D721Med (cell line): ENCODE results near the gene PIP5KL1.

Experiments used
- DNase-seq: peaks from one replicate; pipeline ENCODE4 v3.0.0; 2011; ENCODE audit warnings: low spot score; ENCODE audit not compliant: insufficient read length
- FAIRE-seq: peaks from 2 replicates; lab custom pipeline; 2011; peaks lifted over from hg19 to GRCh38; lab: Jason Lieb, UNC
- TF ChIP-seq, protein P1 (sequence below): IDR thresholded peaks from 2 replicates; pipeline ENCODE4 v1.5.1; 2012; ENCODE audit warnings: mild to moderate bottlenecking, control low read depth; ENCODE audit not compliant: insufficient read depth; ENCODE audit errors: missing control alignments

The PIP5KL1 gene

DNA sequence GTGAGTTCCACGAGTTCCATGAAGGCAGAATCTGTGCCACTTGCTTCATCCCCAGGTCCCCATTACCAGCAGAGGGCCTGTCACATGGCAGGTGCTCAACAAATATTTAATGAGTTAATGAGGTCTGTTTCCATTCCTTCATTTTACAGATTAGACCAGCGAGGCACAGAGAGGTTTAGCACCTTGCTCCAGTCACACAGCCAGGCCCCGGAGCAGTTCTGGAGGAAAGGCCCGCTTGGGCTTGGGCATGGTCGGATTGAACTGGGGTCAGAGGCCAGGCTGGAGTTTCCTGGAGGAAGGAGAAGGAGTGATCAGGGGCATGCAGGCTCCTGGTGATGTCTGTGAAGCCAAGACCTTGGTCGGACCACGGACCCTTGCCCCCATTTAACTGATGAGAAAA lies 9.8 kb downstream of the PIP5KL1 start:
- TF ChIP-seq, protein P1, sequence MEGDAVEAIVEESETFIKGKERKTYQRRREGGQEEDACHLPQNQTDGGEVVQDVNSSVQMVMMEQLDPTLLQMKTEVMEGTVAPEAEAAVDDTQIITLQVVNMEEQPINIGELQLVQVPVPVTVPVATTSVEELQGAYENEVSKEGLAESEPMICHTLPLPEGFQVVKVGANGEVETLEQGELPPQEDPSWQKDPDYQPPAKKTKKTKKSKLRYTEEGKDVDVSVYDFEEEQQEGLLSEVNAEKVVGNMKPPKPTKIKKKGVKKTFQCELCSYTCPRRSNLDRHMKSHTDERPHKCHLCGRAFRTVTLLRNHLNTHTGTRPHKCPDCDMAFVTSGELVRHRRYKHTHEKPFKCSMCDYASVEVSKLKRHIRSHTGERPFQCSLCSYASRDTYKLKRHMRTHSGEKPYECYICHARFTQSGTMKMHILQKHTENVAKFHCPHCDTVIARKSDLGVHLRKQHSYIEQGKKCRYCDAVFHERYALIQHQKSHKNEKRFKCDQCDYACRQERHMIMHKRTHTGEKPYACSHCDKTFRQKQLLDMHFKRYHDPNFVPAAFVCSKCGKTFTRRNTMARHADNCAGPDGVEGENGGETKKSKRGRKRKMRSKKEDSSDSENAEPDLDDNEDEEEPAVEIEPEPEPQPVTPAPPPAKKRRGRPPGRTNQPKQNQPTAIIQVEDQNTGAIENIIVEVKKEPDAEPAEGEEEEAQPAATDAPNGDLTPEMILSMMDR: no peak
- DNase-seq (no peak), FAIRE-seq (no peak)

DNA sequence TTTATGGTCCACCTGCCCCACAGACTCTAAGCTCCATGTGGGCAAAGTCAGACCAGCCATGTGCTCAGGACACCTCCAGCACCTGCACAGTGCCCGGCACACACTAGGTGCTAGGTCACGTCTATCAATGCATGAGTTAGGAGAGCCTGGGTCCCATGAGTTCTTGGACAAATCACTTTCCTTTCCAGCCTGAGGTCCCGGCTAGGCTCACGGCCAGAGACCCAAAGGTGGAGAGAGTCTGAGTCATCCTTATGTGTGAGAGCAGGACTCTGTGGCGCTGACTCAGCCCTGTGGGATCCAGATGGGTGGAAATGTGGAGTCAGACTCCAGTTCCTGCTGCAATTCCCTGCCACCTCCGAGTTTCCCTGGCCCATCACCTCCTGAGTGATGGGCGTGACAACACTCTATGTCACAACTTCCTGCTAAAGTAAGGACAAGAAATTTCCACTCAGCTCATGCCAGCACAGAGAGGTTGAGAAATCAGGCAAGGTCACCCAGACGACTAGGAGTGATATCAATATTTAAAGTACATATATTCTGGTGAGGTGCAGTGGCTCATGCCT lies 11.2 kb downstream of the PIP5KL1 start:
- DNase-seq (no peak), FAIRE-seq (no peak)
- TF ChIP-seq, protein P1: no peak

DNA sequence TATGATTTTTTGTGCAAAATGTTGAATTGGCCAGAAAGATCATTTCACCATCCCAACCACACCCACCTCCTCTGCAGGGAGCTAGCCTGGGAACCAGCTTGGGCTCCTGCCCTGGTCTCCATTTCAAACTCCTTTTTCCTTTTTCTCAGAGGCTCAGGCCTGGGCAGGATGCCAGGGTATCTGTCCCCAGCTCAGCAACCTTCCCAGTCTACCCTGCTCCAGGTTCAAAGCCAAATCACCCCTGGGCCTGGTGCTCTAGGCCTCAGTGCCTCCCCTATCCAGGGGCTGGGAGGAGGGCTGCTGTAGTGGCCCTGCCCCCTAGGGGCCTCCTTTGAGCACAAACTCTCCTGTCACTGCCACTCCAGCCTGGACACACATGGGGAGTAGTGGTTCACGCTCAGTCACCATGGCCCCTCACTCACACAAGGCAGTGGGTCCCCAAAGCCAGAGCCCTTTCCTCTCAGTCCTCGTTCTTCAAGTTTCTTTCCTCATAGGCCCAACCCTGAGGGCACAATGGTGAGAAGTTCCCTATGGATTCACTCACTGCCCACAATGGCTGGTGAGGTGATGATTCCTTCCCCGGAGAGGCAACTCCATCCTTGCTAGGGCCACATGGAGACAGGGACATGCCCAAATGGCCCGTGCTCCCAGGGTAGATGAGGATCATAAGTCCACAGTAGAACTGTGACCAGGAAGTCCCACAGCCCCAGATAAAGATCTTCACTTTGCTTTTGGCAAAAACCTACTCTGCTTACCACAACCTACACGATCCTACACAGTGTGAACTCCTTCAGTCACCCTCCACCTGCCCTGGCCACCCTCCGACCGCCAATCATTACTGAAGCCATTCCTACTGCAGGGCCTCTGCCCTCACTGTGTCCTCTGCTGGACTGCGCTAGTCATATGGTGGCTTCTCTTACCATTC lies 12.1 kb downstream of the PIP5KL1 start:
- DNase-seq (no peak), FAIRE-seq (no peak)
- TF ChIP-seq, protein P1: no peak

DNA sequence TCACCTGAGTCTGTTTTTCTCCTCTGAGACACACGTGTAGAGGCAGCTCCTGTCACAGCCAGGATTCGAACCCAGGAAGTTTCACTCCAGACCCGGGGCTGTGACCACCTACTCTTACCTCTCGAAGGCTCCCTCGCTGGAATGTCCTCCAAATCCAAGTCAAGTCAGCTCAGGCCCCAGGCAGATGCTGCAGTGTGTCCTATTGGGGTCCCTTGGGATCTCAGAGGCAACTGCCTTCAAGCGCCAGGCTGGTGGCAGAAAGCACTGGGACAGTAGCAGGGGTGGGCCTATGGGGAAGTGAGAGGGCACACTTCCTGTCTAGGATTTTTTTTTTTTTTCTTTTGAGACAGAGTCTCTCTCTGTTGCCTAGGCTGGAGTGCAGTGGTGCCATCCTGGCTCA lies 13.0 kb downstream of the PIP5KL1 start:
- DNase-seq: no peak
- TF ChIP-seq, protein P1: no peak
- no peak for FAIRE-seq

DNA sequence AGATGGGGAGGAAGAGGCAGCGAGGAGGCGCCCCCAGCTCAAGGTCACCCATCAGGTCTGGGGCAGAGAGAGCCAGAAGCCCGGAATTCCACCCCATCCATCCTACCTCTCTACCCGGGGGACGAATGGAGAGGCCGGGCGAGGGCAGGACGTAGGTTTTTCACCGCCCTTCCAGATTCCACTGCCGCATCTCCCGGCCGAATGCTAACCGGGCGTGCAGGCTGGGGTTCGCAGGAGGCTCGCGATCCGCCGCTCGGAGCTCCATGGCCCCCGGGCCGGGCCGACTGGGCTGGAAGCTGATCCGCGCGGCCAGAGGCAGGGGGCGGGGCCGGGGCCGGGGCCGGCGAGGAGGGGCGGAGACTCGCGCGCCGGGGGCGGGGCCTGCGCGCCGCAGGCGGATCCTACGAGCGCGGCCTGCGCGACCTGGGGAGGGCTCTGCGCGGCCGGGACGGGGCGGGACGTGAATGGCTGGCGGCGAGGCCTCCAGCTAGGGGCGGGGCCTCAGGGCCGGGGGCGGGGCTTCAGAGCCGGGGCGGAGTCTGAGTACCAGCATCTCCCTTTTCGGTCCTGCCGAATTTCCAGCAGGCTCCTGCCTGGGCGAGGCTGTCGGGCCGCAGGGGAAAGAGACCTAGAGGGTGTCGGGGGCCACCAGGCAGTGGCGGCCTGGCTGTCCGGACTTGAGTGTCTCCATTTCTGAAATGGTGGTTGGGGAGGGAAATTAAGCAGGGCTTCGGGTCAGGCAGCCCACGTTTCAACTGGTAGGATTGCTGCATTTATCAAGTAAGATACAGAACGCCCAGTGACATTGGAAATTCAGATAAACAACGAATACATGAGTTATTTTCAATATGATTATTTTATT lies 13.6 kb downstream of the PIP5KL1 start, which contains the start of gene ST6GALNAC4:
Gene ST6GALNAC4, minus strand, starts transcription at position 322 of the 862 bp plus-strand sequence. CDS start 622 bp downstream, outside the sequence.
- FAIRE-seq: no peak
- DNase-seq: peak; percentile 98

More for the DNA sequence above, 13.6 kb downstream of the PIP5KL1 start, which contains the start of gene ST6GALNAC4:
- TF ChIP-seq, protein P1: no peak
